ENCODE data around the gene PSD2. TPM values are rescaled to one million over a fixed set of nuclear protein-coding genes. Genes with fewer than 3 reads are reported as not detected.

The PSD2 gene
- total and polyA plus RNA-seq, 2 experiments from 2014 or later: 0.08 to 0.10 TPM

GRCh38 chr5:139843991-139844390, 48.4 kb downstream of the PSD2 start:
- DNase-seq (ENCODE audit: low spot score) (no peak), ATAC-seq (no peak)
- Histone ChIP-seq H3K4me2 (no peak overlapping the region), H3K27me3 (ENCODE audit: insufficient read depth) (peaks cover 42% of the 10 kb centered on the region), H3F3A (replicated peaks; ENCODE audit: low read depth) (no peaks in the 10 kb centered on the region), H3K36me3 (ENCODE audit: insufficient read depth) (no peaks in the 10 kb centered on the region), H3K4me1 (ENCODE audit: insufficient read depth) (no peaks in the 10 kb centered on the region), H2AFZ (no peak overlapping the region), H3K4me3 (no peak overlapping the region), H3K9me2 (ENCODE audit: insufficient read depth) (no peaks in the 10 kb centered on the region), H3K79me2 (replicated peaks; ENCODE audit: insufficient read depth) (no peaks in the 10 kb centered on the region), H4K20me1 (replicated peaks; ENCODE audit: insufficient read depth) (no peaks in the 10 kb centered on the region; the same call in 1 of the 2 replicates), H3K27ac (ENCODE audit: low read depth) (no peak overlapping the region)
- no peak overlapping the region for H3K4me3 Mint-ChIP-seq
- TF ChIP-seq EZH2 (IDR thresholded peaks at IDR 0.05; ENCODE audit: low read depth, unreplicated experiment) (no peak), STAT1 (IDR thresholded peaks at IDR 0.05; ENCODE audit: unreplicated experiment) (no peak), NANOG (IDR thresholded peaks at IDR 0.05; ENCODE audit: borderline replicate concordance) (no peak), JUNB (IDR thresholded peaks at IDR 0.05; ENCODE audit: unreplicated experiment) (no peak)
- TF ChIP-seq, protein P1, sequence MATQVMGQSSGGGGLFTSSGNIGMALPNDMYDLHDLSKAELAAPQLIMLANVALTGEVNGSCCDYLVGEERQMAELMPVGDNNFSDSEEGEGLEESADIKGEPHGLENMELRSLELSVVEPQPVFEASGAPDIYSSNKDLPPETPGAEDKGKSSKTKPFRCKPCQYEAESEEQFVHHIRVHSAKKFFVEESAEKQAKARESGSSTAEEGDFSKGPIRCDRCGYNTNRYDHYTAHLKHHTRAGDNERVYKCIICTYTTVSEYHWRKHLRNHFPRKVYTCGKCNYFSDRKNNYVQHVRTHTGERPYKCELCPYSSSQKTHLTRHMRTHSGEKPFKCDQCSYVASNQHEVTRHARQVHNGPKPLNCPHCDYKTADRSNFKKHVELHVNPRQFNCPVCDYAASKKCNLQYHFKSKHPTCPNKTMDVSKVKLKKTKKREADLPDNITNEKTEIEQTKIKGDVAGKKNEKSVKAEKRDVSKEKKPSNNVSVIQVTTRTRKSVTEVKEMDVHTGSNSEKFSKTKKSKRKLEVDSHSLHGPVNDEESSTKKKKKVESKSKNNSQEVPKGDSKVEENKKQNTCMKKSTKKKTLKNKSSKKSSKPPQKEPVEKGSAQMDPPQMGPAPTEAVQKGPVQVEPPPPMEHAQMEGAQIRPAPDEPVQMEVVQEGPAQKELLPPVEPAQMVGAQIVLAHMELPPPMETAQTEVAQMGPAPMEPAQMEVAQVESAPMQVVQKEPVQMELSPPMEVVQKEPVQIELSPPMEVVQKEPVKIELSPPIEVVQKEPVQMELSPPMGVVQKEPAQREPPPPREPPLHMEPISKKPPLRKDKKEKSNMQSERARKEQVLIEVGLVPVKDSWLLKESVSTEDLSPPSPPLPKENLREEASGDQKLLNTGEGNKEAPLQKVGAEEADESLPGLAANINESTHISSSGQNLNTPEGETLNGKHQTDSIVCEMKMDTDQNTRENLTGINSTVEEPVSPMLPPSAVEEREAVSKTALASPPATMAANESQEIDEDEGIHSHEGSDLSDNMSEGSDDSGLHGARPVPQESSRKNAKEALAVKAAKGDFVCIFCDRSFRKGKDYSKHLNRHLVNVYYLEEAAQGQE (IDR thresholded peaks at IDR 0.05; ENCODE audit: unreplicated experiment): no peak
- TF ChIP-seq, protein P2, sequence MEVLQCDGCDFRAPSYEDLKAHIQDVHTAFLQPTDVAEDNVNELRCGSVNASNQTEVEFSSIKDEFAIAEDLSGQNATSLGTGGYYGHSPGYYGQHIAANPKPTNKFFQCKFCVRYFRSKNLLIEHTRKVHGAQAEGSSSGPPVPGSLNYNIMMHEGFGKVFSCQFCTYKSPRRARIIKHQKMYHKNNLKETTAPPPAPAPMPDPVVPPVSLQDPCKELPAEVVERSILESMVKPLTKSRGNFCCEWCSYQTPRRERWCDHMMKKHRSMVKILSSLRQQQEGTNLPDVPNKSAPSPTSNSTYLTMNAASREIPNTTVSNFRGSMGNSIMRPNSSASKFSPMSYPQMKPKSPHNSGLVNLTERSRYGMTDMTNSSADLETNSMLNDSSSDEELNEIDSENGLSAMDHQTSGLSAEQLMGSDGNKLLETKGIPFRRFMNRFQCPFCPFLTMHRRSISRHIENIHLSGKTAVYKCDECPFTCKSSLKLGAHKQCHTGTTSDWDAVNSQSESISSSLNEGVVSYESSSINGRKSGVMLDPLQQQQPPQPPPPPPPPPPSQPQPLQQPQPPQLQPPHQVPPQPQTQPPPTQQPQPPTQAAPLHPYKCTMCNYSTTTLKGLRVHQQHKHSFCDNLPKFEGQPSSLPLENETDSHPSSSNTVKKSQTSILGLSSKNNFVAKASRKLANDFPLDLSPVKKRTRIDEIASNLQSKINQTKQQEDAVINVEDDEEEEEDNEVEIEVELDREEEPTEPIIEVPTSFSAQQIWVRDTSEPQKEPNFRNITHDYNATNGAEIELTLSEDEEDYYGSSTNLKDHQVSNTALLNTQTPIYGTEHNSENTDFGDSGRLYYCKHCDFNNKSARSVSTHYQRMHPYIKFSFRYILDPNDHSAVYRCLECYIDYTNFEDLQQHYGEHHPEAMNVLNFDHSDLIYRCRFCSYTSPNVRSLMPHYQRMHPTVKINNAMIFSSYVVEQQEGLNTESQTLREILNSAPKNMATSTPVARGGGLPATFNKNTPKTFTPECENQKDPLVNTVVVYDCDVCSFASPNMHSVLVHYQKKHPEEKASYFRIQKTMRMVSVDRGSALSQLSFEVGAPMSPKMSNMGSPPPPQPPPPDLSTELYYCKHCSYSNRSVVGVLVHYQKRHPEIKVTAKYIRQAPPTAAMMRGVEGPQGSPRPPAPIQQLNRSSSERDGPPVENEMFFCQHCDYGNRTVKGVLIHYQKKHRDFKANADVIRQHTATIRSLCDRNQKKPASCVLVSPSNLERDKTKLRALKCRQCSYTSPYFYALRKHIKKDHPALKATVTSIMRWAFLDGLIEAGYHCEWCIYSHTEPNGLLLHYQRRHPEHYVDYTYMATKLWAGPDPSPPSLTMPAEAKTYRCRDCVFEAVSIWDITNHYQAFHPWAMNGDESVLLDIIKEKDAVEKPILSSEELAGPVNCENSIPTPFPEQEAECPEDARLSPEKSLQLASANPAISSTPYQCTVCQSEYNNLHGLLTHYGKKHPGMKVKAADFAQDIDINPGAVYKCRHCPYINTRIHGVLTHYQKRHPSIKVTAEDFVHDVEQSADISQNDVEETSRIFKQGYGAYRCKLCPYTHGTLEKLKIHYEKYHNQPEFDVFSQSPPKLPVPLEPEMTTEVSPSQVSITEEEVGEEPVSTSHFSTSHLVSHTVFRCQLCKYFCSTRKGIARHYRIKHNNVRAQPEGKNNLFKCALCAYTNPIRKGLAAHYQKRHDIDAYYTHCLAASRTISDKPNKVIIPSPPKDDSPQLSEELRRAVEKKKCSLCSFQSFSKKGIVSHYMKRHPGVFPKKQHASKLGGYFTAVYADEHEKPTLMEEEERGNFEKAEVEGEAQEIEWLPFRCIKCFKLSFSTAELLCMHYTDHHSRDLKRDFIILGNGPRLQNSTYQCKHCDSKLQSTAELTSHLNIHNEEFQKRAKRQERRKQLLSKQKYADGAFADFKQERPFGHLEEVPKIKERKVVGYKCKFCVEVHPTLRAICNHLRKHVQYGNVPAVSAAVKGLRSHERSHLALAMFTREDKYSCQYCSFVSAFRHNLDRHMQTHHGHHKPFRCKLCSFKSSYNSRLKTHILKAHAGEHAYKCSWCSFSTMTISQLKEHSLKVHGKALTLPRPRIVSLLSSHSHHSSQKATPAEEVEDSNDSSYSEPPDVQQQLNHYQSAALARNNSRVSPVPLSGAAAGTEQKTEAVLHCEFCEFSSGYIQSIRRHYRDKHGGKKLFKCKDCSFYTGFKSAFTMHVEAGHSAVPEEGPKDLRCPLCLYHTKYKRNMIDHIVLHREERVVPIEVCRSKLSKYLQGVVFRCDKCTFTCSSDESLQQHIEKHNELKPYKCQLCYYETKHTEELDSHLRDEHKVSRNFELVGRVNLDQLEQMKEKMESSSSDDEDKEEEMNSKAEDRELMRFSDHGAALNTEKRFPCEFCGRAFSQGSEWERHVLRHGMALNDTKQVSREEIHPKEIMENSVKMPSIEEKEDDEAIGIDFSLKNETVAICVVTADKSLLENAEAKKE (CRISPR knock-in tag; IDR thresholded peaks at IDR 0.05): no peak
- H3K36me3 Mint-ChIP-seq (ENCODE audit: low read depth): no peaks in the 10 kb centered on the region
- H3K27ac Mint-ChIP-seq: no peak overlapping the region
- H3K27me3 Mint-ChIP-seq (ENCODE audit: insufficient read depth, low read depth, poor library complexity): peaks cover 31% of the 10 kb centered on the region
- H3K4me1 Mint-ChIP-seq: peaks cover 3% of the 10 kb centered on the region
- no peaks in the 10 kb centered on the region for H3K9me3 Mint-ChIP-seq
